H1 (cell line): ENCODE data around the gene SLC27A1. TPM values are rescaled to one million over a fixed set of nuclear protein-coding genes. Genes with fewer than 3 reads are reported as not detected.
"Not testable (repeated sequence)": the region's sequence is repeated elsewhere in the genome, so short reads cannot be mapped to it uniquely, and the experiment has no call there.

Source experiments
- CTCF ChIA-PET: fragments of 300-600 bp; sonication (Branson Sonifier 250); formaldehyde crosslinking; loops from one replicate; lab custom pipeline; 2021; ENCODE audit not compliant: partially characterized antibody; lab: Charles Lee
- POLR2A ChIA-PET: fragments of 300-600 bp; sonication (Branson Sonifier 250); formaldehyde crosslinking; loops from one replicate; lab custom pipeline; 2021; ENCODE audit warnings: inconsistent platforms; ENCODE audit not compliant: partially characterized antibody; lab: Charles Lee
- DNase-seq, 2 experiments: peaks; one replicate each; pipeline versions ENCODE4 v3.0.0 to v3.0.0-alpha.2; 2010 to 2022; ENCODE audit warnings: low spot score in 2 of 2, low read depth in 1 of 2, mixed read lengths in 1 of 2
- FAIRE-seq: peaks from 2 replicates; lab custom pipeline; 2011; peaks lifted over from hg19 to GRCh38; lab: Jason Lieb, UNC
- H2AFZ ChIP-seq: 2 replicates; pipeline ENCODE4 v1.8.1; 2012; ENCODE audit warnings: low read length, inconsistent platforms
- H2AK5ac ChIP-seq: 2 replicates; pipeline ENCODE4 v1.6.1; 2013; ENCODE audit warnings: low read depth, low read length
- H2BK120ac ChIP-seq: replicated peaks from 2 replicates; pipeline ENCODE3; 2013; ENCODE audit warnings: low read depth, low read length, inconsistent platforms
- H2BK12ac ChIP-seq: 2 replicates; pipeline ENCODE4 v1.6.1; 2013; ENCODE audit warnings: low read depth, low read length
- H2BK15ac ChIP-seq: 2 replicates; pipeline ENCODE4 v1.6.1; 2013; ENCODE audit warnings: low read length
- H2BK20ac ChIP-seq: 2 replicates; pipeline ENCODE4 v1.6.1; 2013; ENCODE audit warnings: low read length
- H2BK5ac ChIP-seq: 2 replicates; pipeline ENCODE4 v1.6.1; 2013; ENCODE audit warnings: low read depth, low read length
- H3K14ac ChIP-seq: 2 replicates; pipeline ENCODE4 v1.6.1; 2013; ENCODE audit warnings: inconsistent platforms; ENCODE audit not compliant: insufficient read length
- H3K18ac ChIP-seq: 2 replicates; pipeline ENCODE4 v1.6.1; 2013; ENCODE audit warnings: low read length; ENCODE audit errors: extremely low read depth
- H3K23ac ChIP-seq: 2 replicates; pipeline ENCODE4 v1.6.1; 2013; ENCODE audit warnings: inconsistent platforms; ENCODE audit not compliant: insufficient read length
- H3K23me2 ChIP-seq: 2 replicates; pipeline ENCODE4 v1.6.1; 2013; ENCODE audit warnings: low read depth, low read length
- H3K27ac ChIP-seq: 2 replicates; pipeline ENCODE4 v1.6.1; 2011; ENCODE audit warnings: low read depth, low read length, inconsistent platforms
- H3K27me3 ChIP-seq, 4 experiments: replicated peaks in 1 of 4; 1 replicate in 1 of 4; 2 replicates in 3 of 4; pipeline versions ENCODE4 v1.6.1 to v1.8.1; 2011 to 2013; ENCODE audit warnings: low read length in 3 of 4, mild to moderate bottlenecking in 3 of 4, inconsistent platforms in 2 of 4, mixed read lengths in 2 of 4, moderate library complexity in 1 of 4; ENCODE audit not compliant: control insufficient read depth in 3 of 4, insufficient read depth in 3 of 4; ENCODE audit errors: extremely low read depth in 1 of 4
- H3K36me3 ChIP-seq, 4 experiments: 2 replicates each; pipeline versions ENCODE4 v1.6.1 to v1.8.1; 2011 to 2013; ENCODE audit warnings: mild to moderate bottlenecking in 4 of 4, low read length in 3 of 4, moderate library complexity in 2 of 4, control low read depth in 1 of 4, inconsistent platforms in 1 of 4; ENCODE audit not compliant: insufficient read depth in 4 of 4, control insufficient read depth in 2 of 4
- H3K4ac ChIP-seq: replicated peaks from 2 replicates; pipeline ENCODE3; 2013; ENCODE audit warnings: low read length, low read depth, mixed read lengths, inconsistent platforms; ENCODE audit not compliant: insufficient read length
- H3K4me1 ChIP-seq, 4 experiments: replicated peaks in 1 of 4; 1 replicate in 1 of 4; 2 replicates in 3 of 4; pipeline versions ENCODE4 v1.6.1 to v1.8.1; 2011 to 2013; ENCODE audit warnings: low read length in 3 of 4, inconsistent platforms in 2 of 4, mixed read lengths in 1 of 4; ENCODE audit not compliant: insufficient read depth in 4 of 4, control insufficient read depth in 3 of 4
- H3K4me2 ChIP-seq, 2 experiments: 2 replicates each; pipeline versions ENCODE4 v1.6.1 to v1.8.1; 2011 to 2013; ENCODE audit warnings: low read depth in 2 of 2, low read length in 2 of 2, control low read depth in 1 of 2, inconsistent platforms in 1 of 2, mild to moderate bottlenecking in 1 of 2; ENCODE audit not compliant: insufficient read depth in 1 of 2
- H3K4me3 ChIP-seq, 4 experiments: fragments of 200-600, 300-600 bp in 1 of 4; sonication (generic), shearing (Covaris generic), sonication (Bioruptor Twin) in 1 of 4; 2 replicates each; pipeline versions ENCODE4 v1.5.1 to v1.8.1; 2011 to 2016; ENCODE audit warnings: low read length in 4 of 4, low read depth in 3 of 4, control low read depth in 2 of 4, inconsistent platforms in 2 of 4, mild to moderate bottlenecking in 2 of 4, mixed read lengths in 1 of 4, moderate library complexity in 1 of 4; ENCODE audit not compliant: insufficient read depth in 2 of 4; ENCODE audit errors: extremely low read depth in 1 of 4
- H3K56ac ChIP-seq: replicated peaks from 2 replicates; pipeline ENCODE3; 2013; ENCODE audit warnings: low read depth, mild to moderate bottlenecking, mixed read lengths, low read length, inconsistent platforms; ENCODE audit not compliant: insufficient read length
- H3K79me1 ChIP-seq: 2 replicates; pipeline ENCODE4 v1.6.1; 2013; ENCODE audit warnings: low read depth, low read length, control low read depth
- H3K79me2 ChIP-seq, 2 experiments: 2 replicates each; pipeline versions ENCODE4 v1.6.1 to v1.8.1; 2012 to 2013; ENCODE audit warnings: low read length in 2 of 2, mild to moderate bottlenecking in 2 of 2, inconsistent platforms in 1 of 2; ENCODE audit not compliant: insufficient read depth in 2 of 2, control insufficient read depth in 1 of 2
- H3K9ac ChIP-seq, 4 experiments: replicated peaks in 1 of 4; 1 replicate in 1 of 4; 2 replicates in 3 of 4; pipeline versions ENCODE4 v1.6.1 to v1.8.1; 2011 to 2013; ENCODE audit warnings: low read depth in 3 of 4, low read length in 3 of 4, control low read depth in 2 of 4, mild to moderate bottlenecking in 2 of 4, moderate library complexity in 2 of 4, inconsistent platforms in 1 of 4; ENCODE audit errors: extremely low read depth in 1 of 4
- H3K9me3 ChIP-seq, 2 experiments: 2 replicates each; pipeline versions ENCODE4 v1.6.1 to v1.8.1; 2012 to 2013; ENCODE audit warnings: mild to moderate bottlenecking in 2 of 2, moderate library complexity in 2 of 2, control low read depth in 1 of 2, inconsistent platforms in 1 of 2, low read depth in 1 of 2, low read length in 1 of 2, mixed read lengths in 1 of 2; ENCODE audit not compliant: insufficient read depth in 2 of 2
- H4K20me1 ChIP-seq, 2 experiments: replicated peaks in 1 of 2; 2 replicates each; pipeline versions ENCODE3 to v1.8.1; 2011 to 2013; ENCODE audit warnings: inconsistent platforms in 2 of 2, low read length in 2 of 2, mild to moderate bottlenecking in 1 of 2; ENCODE audit not compliant: insufficient read depth in 2 of 2, control insufficient read depth in 1 of 2
- H4K5ac ChIP-seq: 2 replicates; pipeline ENCODE4 v1.6.1; 2013; ENCODE audit warnings: low read length, low read depth, mixed read lengths, inconsistent platforms; ENCODE audit not compliant: insufficient read length
- H4K8ac ChIP-seq: 2 replicates; pipeline ENCODE4 v1.8.0; 2013; ENCODE audit warnings: mild to moderate bottlenecking, moderate library complexity, low read length, inconsistent platforms; ENCODE audit not compliant: insufficient read depth; ENCODE audit errors: extremely low read depth
- H4K91ac ChIP-seq: replicated peaks from 2 replicates; pipeline ENCODE3; 2013; ENCODE audit warnings: low read length, mixed read lengths, inconsistent platforms; ENCODE audit not compliant: insufficient read length
- WGBS, 2 experiments: shearing (Covaris generic) in 1 of 2; methylation state at CpG; one replicate each; pipeline versions ENCODE4 v1.1.6 to v1.1.7; 2013 to 2015; ENCODE audit warnings: low lambda C conversion rate in 2 of 2, mixed read lengths in 2 of 2, inconsistent platforms in 1 of 2, low coverage in 1 of 2, missing lambda C conversion rate in 1 of 2; ENCODE audit not compliant: insufficient replicate concordance in 2 of 2, insufficient coverage in 1 of 2, insufficient read length in 1 of 2; ENCODE audit errors: extremely low coverage in 1 of 2, missing lambda C conversion rate in 1 of 2; 5-methylcytosine and 5-hydroxymethylcytosine counted together
- polyA plus RNA-seq, 7 experiments: library from polyadenylated mRNA; depleted of rRNA in 3 of 7; stranded (reverse) in 5 of 7; unstranded in 2 of 7; fragments of >200 nt in 5 of 7; fragments of 200-250 nt in 2 of 7; gene quantifications; 1 replicate in 5 of 7; 2 replicates in 1 of 7; 4 replicates in 1 of 7; pipeline versions ENCODE4 v1.2.1 to v1.2.3, GENCODE V29; 2011 to 2013; ENCODE audit warnings: missing spikeins in 2 of 7, mixed read lengths in 2 of 7
- total RNA-seq: library from RNA; stranded (reverse); fragmentation: NEBNext Ultra II Directional; extraction: Animal tissue kit (Norgen Biotek cat#: 25700); gene quantifications from 2 replicates; pipeline ENCODE4 v1.2.1, GENCODE V29; 2021

SLC27A1 gene
- total and polyA plus RNA-seq, 2 of the 8 experiments (the other 6 are each of a cell fraction or from before 2014, with no cell fraction given), result 7.5 to 9.1 TPM

DNA sequence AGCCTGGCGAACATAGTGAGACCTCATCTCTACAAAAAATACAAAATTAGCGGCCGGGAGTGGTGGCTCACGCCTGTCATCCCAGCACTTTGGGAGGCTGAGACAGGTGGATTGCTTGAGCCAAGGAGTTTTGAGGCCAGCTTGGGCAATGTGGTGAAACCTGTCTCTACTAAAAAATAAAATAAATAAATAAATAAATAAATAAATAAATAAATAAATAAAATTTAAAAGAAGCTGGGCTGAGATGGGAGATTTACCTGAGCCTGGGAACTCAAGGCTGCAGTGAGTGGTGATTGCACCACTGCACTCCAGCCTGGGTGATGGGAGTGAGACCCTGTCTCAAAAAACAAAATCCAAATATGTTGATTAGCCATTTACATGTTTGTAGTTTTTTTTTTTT lies 82.4 kb downstream of the SLC27A1 start:
- ChIA-PET CTCF (interaction anchor here (0.8 to 2.5 kb wide), 9 partner anchors 10 to 222 kb away, joined by 3 to 16 read pairs (median 3); no protein-coding TSS in a partner anchor), POLR2A (interaction anchor here (0.9 to 1.2 kb wide), 2 partner anchors 17 to 307 kb away, joined by 3 read pairs; partner anchors contain the start of gene RPL18A)
- WGBS, 2 experiments, result 96% methylated on average over 4 of the region's 4 CpGs; no CpG with 5 or more reads in 1 of the 2 experiments
- not testable (repeated sequence) for H2BK5ac ChIP-seq, H3K4me1 ChIP-seq, H4K91ac ChIP-seq, H3K9ac ChIP-seq, H2BK15ac ChIP-seq, H3K9me3 ChIP-seq, H3K36me3 ChIP-seq, H2AK5ac ChIP-seq, H4K5ac ChIP-seq, H2AFZ ChIP-seq, H3K14ac ChIP-seq, H4K8ac ChIP-seq, H3K4me2 ChIP-seq, H3K23ac ChIP-seq, H3K27ac ChIP-seq, H4K20me1 ChIP-seq, FAIRE-seq, H3K79me2 ChIP-seq, H3K23me2 ChIP-seq, H3K4me3 ChIP-seq, H3K56ac ChIP-seq, H3K79me1 ChIP-seq, H3K18ac ChIP-seq, H2BK120ac ChIP-seq, DNase-seq, H3K27me3 ChIP-seq, H3K4ac ChIP-seq, H2BK12ac ChIP-seq, H2BK20ac ChIP-seq
